HepG2 (cell line): ENCODE data around the gene VAMP2. TPM values are rescaled to one million over a fixed set of nuclear protein-coding genes. Genes with fewer than 3 reads are reported as not detected.

ENCODE experiments used
- E2F5 ChIP-seq: sonication (generic); formaldehyde crosslinking; conservative IDR thresholded peaks from 2 replicates; pipeline ENCODE4 v1.4.0; 2020; ENCODE audit warnings: missing genetic modification reagents
- MAFG ChIP-seq: sonication (generic); formaldehyde crosslinking; IDR thresholded peaks from 2 replicates; pipeline ENCODE4 v1.5.1; 2020; ENCODE audit warnings: mild to moderate bottlenecking, missing genetic modification reagents
- MED13 ChIP-seq: sonication (generic); formaldehyde crosslinking; IDR thresholded peaks from 2 replicates; pipeline ENCODE4 v1.5.0; 2020; ENCODE audit warnings: missing genetic modification reagents
- MEF2D ChIP-seq: sonication (generic); formaldehyde crosslinking; IDR thresholded peaks from 2 replicates; pipeline ENCODE4 v1.5.1; 2020; ENCODE audit warnings: mild to moderate bottlenecking, missing genetic modification reagents
- MIXL1 ChIP-seq: IDR thresholded peaks from 2 replicates; pipeline ENCODE4 v1.6.1; 2016
- MTA3 ChIP-seq: sonication (generic); formaldehyde crosslinking; IDR thresholded peaks from 2 replicates; pipeline ENCODE4 v1.4.0; 2020; ENCODE audit warnings: missing genetic modification reagents
- RAD21 ChIP-seq: fragments of 450-650 bp; formaldehyde crosslinking; IDR thresholded peaks from 2 replicates; pipeline ENCODE4 v1.5.0; 2020; ENCODE audit warnings: mild to moderate bottlenecking
- RARA ChIP-seq: IDR thresholded peaks from 2 replicates; pipeline ENCODE4 v1.6.1; 2016; ENCODE audit warnings: missing genetic modification reagents, missing compliant biosample characterization
- RELA ChIP-seq: sonication (generic); formaldehyde crosslinking; IDR thresholded peaks from 2 replicates; pipeline ENCODE4 v1.4.0; 2020; ENCODE audit warnings: missing genetic modification reagents
- SETDB1 ChIP-seq: sonication (generic); formaldehyde crosslinking; IDR thresholded peaks from 2 replicates; pipeline ENCODE4 v1.5.1; 2020; ENCODE audit warnings: missing genetic modification reagents, mild to moderate bottlenecking, borderline replicate concordance
- SNAPC2 ChIP-seq: sonication (generic); formaldehyde crosslinking; IDR thresholded peaks from 2 replicates; pipeline ENCODE4 v1.8.1; 2022; ENCODE audit warnings: mild to moderate bottlenecking, missing genetic modification reagents
- SP1 ChIP-seq, 2 experiments: fragments of 450-650 bp in 1 of 2; sonication (generic) in 1 of 2; formaldehyde crosslinking in 1 of 2; IDR thresholded peaks; 2 replicates each; pipeline versions ENCODE4 v1.4.0 to v1.6.1; 2016 to 2020; ENCODE audit warnings: missing genetic modification reagents in 1 of 2
- TBL1XR1 ChIP-seq: fragments of 150-350 bp; IDR thresholded peaks from 2 replicates; pipeline ENCODE4 v1.6.1; 2014; ENCODE audit warnings: borderline replicate concordance, low read length; ENCODE audit not compliant: partially characterized antibody
- TBP ChIP-seq: sonication (generic); formaldehyde crosslinking; IDR thresholded peaks from 2 replicates; pipeline ENCODE4 v1.5.0; 2020; ENCODE audit warnings: missing genetic modification reagents
- U2AF2 ChIP-seq: fragments of 200-400 bp; formaldehyde crosslinking; IDR thresholded peaks from 2 replicates; pipeline ENCODE4 v1.6.1; 2017; ENCODE audit warnings: low read depth, mild to moderate bottlenecking, low read length
- WIZ ChIP-seq: sonication (generic); formaldehyde crosslinking; IDR thresholded peaks from 2 replicates; pipeline ENCODE4 v1.5.1; 2020; ENCODE audit warnings: mild to moderate bottlenecking, missing genetic modification reagents
- ZC3H13 ChIP-seq: sonication (generic); formaldehyde crosslinking; IDR thresholded peaks from 2 replicates; pipeline ENCODE4 v1.8.1; 2023; ENCODE audit warnings: mild to moderate bottlenecking, missing genetic modification reagents, moderate library complexity
- ZNF101 ChIP-seq: sonication (generic); formaldehyde crosslinking; IDR thresholded peaks from 2 replicates; pipeline ENCODE4 v1.4.0; 2020; ENCODE audit warnings: mild to moderate bottlenecking, low read depth, missing genetic modification reagents, borderline replicate concordance
- ZNF20 ChIP-seq: sonication (generic); formaldehyde crosslinking; IDR thresholded peaks from 2 replicates; pipeline ENCODE4 v1.4.0; 2020; ENCODE audit warnings: mild to moderate bottlenecking, moderate library complexity, missing genetic modification reagents
- ZNF296 ChIP-seq: sonication (generic); formaldehyde crosslinking; conservative IDR thresholded peaks from 2 replicates; pipeline ENCODE4 v1.5.0; 2020; ENCODE audit warnings: mild to moderate bottlenecking, missing genetic modification reagents
- ZNF337 ChIP-seq: sonication (generic); formaldehyde crosslinking; IDR thresholded peaks from 2 replicates; pipeline ENCODE4 v1.5.1; 2020; ENCODE audit warnings: missing genetic modification reagents, low read depth, mild to moderate bottlenecking, borderline replicate concordance
- ZNF430 ChIP-seq: sonication (generic); formaldehyde crosslinking; IDR thresholded peaks from 2 replicates; pipeline ENCODE4 v1.9.0; 2021; ENCODE audit warnings: mild to moderate bottlenecking, missing genetic modification reagents
- ZNF446 ChIP-seq: sonication (generic); formaldehyde crosslinking; IDR thresholded peaks from 2 replicates; pipeline ENCODE4 v1.5.0; 2020; ENCODE audit warnings: mild to moderate bottlenecking, missing genetic modification reagents
- ZNF558 ChIP-seq: sonication (generic); formaldehyde crosslinking; IDR thresholded peaks from 2 replicates; pipeline ENCODE4 v1.9.0; 2022; ENCODE audit warnings: mild to moderate bottlenecking, missing genetic modification reagents, borderline replicate concordance
- ZNF562 ChIP-seq: sonication (generic); formaldehyde crosslinking; IDR thresholded peaks from 2 replicates; pipeline ENCODE4 v1.8.0; 2022; ENCODE audit warnings: missing genetic modification reagents, borderline replicate concordance
- ZNF570 ChIP-seq: sonication (generic); formaldehyde crosslinking; IDR thresholded peaks from 2 replicates; pipeline ENCODE4 v1.4.0; 2020; ENCODE audit warnings: mild to moderate bottlenecking, missing genetic modification reagents, borderline replicate concordance
- ZNF660 ChIP-seq: sonication (generic); formaldehyde crosslinking; IDR thresholded peaks from 2 replicates; pipeline ENCODE4 v1.5.1; 2020; ENCODE audit warnings: mild to moderate bottlenecking, low read depth, missing genetic modification reagents, borderline replicate concordance
- ZNF766 ChIP-seq: sonication (generic); formaldehyde crosslinking; IDR thresholded peaks from 2 replicates; pipeline ENCODE4 v1.5.0; 2020; ENCODE audit warnings: missing genetic modification reagents, borderline replicate concordance
- ZNF781 ChIP-seq: sonication (generic); formaldehyde crosslinking; IDR thresholded peaks from 2 replicates; pipeline ENCODE4 v1.5.1; 2020; ENCODE audit warnings: borderline replicate concordance, mild to moderate bottlenecking, missing genetic modification reagents; ENCODE audit errors: not compliant biosample characterization
- ZNF841 ChIP-seq: sonication (generic); formaldehyde crosslinking; IDR thresholded peaks from 2 replicates; pipeline ENCODE4 v1.8.1; 2023; ENCODE audit warnings: missing genetic modification reagents, borderline replicate concordance
- polyA plus RNA-seq, 8 experiments: library from polyadenylated mRNA; depleted of rRNA in 3 of 8; stranded (reverse) in 7 of 8; unstranded in 1 of 8; fragments of >200 nt; fragmentation: Illumina TruSeq in 4 of 8; extraction: Trizol in 4 of 8; gene quantifications; 2 replicates each; pipeline versions ENCODE4 v1.2.1 to v1.2.3, GENCODE V29; 2011 to 2016; ENCODE audit warnings: low read depth in 4 of 8, missing spikeins in 1 of 8, mixed read lengths in 1 of 8; ENCODE audit not compliant: insufficient read depth in 1 of 8
- total RNA-seq, 5 experiments: library from RNA; depleted of rRNA; stranded (reverse); fragments of >200 nt; fragmentation: Illumina TruSeq; extraction: Trizol; gene quantifications; 2 replicates each; pipeline ENCODE4 v1.2.3, GENCODE V29; 2016; ENCODE audit warnings: low read depth in 1 of 5
- TF ChIP-seq, protein P1 (sequence below): sonication (generic); formaldehyde crosslinking; IDR thresholded peaks from 2 replicates; pipeline ENCODE4 v1.4.0; 2020; ENCODE audit warnings: mild to moderate bottlenecking, missing genetic modification reagents

VAMP2 gene
- total and polyA plus RNA-seq, 2 of the 13 experiments (the other 11 are each of a cell fraction or from before 2014, with no cell fraction given) = 3.9 to 17.2 TPM

- TF ChIP-seq ZNF20 (CRISPR knock-in tag) (no peak), MTA3 (CRISPR knock-in tag) (no peak), ZNF562 (CRISPR knock-in tag) (no peak), E2F5 (CRISPR knock-in tag) (no peak), ZNF570 (CRISPR knock-in tag) (no peak), ZNF296 (CRISPR knock-in tag) (no peak), MAFG (no peak), MIXL1 (no peak), SP1 (IDR thresholded peaks at IDR 0.05) (no peak), SP1 (CRISPR knock-in tag; IDR thresholded peaks at IDR 0.05) (peak; percentile 94), ZNF558 (CRISPR knock-in tag) (no peak), ZNF766 (no peak), MED13 (CRISPR knock-in tag) (0 out of 2 replicates have a peak, but pooled peaks have one; percentile 26), U2AF2 (no peak), ZNF446 (CRISPR knock-in tag) (no peak), ZNF337 (CRISPR knock-in tag) (no peak), TBL1XR1 (no peak), RARA (CRISPR knock-in tag) (no peak), ZNF101 (CRISPR knock-in tag) (no peak), TBP (CRISPR knock-in tag) (no peak), ZNF660 (CRISPR knock-in tag) (no peak), RELA (CRISPR knock-in tag) (no peak), ZC3H13 (CRISPR knock-in tag) (no peak), ZNF781 (no peak), SNAPC2 (CRISPR knock-in tag) (no peak), RAD21 (CRISPR knock-in tag) (no peak), SETDB1 (no peak), ZNF841 (CRISPR knock-in tag) (no peak), WIZ (CRISPR knock-in tag) (no peak), MEF2D (CRISPR knock-in tag) (no peak), ZNF430 (no peak)
- TF ChIP-seq, protein P1, sequence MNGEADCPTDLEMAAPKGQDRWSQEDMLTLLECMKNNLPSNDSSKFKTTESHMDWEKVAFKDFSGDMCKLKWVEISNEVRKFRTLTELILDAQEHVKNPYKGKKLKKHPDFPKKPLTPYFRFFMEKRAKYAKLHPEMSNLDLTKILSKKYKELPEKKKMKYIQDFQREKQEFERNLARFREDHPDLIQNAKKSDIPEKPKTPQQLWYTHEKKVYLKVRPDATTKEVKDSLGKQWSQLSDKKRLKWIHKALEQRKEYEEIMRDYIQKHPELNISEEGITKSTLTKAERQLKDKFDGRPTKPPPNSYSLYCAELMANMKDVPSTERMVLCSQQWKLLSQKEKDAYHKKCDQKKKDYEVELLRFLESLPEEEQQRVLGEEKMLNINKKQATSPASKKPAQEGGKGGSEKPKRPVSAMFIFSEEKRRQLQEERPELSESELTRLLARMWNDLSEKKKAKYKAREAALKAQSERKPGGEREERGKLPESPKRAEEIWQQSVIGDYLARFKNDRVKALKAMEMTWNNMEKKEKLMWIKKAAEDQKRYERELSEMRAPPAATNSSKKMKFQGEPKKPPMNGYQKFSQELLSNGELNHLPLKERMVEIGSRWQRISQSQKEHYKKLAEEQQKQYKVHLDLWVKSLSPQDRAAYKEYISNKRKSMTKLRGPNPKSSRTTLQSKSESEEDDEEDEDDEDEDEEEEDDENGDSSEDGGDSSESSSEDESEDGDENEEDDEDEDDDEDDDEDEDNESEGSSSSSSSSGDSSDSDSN (CRISPR knock-in tag) = no peak
Observed at GRCh38 chr17:8156246-8156992, 6.3 kb downstream of the VAMP2 start (continued).
